SK-MEL-5 (cell line): Measurements from ENCODE around the gene ATG101. TPM values are rescaled to one million over a fixed set of nuclear protein-coding genes. Genes with fewer than 3 reads are reported as not detected.

Experiments
- DNase-seq: peaks from one replicate; pipeline ENCODE4 v3.0.0-alpha.2; 2016; ENCODE audit warnings: low read depth, low spot score
- in situ Hi-C: cut with HindIII; loops from 2 replicates; pipeline ENCODE4 v1.10.0; 2016; ENCODE audit warnings: low sequenced_read_pairs, high pct_unique_total_duplicates, low pct_unique_long_range_greater_than_20kb
- polyA plus RNA-seq, 2 experiments: library from polyadenylated mRNA; depleted of rRNA; stranded (reverse); fragments of >200 nt; gene quantifications; 2 replicates each; pipeline ENCODE4 v1.2.3, GENCODE V29; 2015
- total RNA-seq: library from RNA; depleted of rRNA; stranded (reverse); fragments of >200 nt; shearing (Covaris generic); gene quantifications from 2 replicates; pipeline ENCODE4 v1.2.3, GENCODE V29; 2014; rRNA removed

ATG101 gene, protein sequence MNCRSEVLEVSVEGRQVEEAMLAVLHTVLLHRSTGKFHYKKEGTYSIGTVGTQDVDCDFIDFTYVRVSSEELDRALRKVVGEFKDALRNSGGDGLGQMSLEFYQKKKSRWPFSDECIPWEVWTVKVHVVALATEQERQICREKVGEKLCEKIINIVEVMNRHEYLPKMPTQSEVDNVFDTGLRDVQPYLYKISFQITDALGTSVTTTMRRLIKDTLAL
- 90.4 and 104 TPM in 2 replicates for total RNA-seq
- 99.8 and 106 TPM in 2 replicates for polyA plus RNA-seq (2015; cell fraction: cytosol; rRNA removed)
- polyA plus RNA-seq (2015; cell fraction: nucleus; rRNA removed) = 62.6 and 65.9 TPM in 2 replicates

DNA sequence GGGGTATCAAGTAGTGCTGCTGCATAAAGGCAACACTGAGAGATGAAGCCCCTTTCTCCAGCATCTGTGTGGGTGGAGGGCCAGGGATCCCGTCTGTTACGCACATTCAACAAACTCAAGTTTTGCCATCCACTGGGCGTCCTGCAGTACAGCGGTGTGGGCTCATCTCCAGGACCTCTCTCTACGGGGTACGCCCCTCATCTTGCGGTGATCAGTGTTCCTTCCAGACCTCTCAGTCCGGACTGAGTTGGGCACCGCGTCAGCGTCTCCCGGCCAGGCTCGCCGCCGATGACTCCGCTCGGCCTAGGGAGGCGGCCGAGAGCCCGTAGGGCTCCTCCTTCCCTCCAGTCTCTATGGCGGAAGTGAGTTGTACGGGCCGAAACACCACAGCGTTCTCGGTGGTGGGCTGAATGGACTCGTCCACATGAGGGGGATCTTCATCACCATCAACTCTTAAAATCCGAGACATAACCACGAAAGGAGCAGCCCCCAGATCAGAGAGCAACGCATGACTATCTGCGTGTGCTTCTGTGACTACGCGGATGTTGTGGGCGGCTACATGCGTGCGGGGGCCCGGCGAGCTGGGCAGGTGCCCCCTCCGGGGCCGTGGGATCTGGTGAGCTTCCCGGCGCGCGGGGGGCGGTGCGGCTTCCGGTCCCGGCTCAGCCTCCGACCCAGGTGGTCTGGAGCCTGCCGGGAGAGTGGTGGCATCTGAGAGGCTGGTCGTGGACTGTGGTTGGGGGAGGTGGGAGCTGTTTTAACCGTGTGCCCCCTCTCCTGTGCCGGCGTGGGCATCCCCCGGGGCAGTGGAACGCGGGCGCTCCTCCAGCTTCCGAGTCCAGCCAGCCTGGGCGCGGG is at the start of gene ATG101:
Gene ATG101 (plus strand): TSS at position 652 of the 858 bp plus-strand sequence. CDS start 3,673 bp downstream, outside the sequence.
- in situ Hi-C loops = no loop called here
- peak; percentile 96 for DNase-seq

DNA sequence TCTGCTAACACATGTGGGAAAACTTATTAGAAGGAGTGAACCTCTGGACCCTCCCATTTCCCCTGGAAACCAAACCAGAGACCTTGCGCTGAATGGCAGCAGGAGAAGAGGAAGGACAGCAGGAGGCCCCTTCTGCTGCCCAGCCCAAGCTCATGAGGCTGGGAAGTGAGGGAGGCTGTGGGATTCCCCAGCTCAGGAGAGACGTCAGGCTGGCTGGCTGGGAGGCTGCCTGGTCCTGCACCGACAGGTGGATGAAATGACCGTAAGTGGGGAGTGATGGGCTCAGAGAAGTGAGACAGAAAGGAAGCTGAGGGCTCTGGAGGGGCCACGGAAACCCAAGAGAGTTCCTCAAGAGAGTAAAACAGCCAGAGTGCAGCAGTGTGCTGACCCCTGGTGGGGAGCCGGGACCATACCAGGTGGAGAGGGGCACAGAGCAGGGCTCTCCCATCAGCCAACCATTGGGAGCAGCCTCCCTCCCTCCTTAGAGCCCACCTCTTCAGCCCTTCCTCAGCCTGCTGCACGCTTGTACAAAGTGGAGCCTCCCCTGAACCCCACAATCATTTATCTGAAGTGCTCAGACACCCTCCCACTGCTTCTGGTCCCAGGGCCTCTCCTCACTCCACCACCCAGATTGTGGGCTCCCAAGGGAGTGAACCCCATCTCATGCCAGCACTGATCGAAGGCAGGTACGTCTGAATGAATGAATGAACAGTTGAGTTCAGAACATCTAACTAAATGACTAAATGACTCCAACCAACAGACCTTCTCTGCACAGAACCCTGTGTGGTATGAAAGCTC is 49.0 kb upstream of the ATG101 start:
- DNase-seq = peak; percentile 80
- in situ Hi-C loops = no loop called here

DNA sequence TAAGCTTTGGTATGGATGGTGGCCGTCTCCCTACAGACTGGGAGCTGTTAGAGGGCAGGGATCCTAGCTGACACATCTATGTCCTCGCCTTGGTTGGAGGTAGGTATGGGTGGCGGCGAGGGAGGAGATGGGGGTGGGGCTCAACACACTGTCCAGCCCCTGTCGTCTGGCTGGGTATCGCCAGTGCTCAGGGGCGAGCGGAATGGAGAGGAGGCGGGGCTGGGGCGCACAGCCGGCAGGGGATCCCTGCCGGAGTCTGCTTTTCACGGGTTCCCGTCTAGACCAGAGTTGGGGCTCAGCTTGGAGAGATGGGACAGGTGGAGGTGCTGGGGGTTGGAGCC is 47.0 kb upstream of the ATG101 start:
- DNase-seq = peak; percentile 25
- in situ Hi-C loops = no loop called here

DNA sequence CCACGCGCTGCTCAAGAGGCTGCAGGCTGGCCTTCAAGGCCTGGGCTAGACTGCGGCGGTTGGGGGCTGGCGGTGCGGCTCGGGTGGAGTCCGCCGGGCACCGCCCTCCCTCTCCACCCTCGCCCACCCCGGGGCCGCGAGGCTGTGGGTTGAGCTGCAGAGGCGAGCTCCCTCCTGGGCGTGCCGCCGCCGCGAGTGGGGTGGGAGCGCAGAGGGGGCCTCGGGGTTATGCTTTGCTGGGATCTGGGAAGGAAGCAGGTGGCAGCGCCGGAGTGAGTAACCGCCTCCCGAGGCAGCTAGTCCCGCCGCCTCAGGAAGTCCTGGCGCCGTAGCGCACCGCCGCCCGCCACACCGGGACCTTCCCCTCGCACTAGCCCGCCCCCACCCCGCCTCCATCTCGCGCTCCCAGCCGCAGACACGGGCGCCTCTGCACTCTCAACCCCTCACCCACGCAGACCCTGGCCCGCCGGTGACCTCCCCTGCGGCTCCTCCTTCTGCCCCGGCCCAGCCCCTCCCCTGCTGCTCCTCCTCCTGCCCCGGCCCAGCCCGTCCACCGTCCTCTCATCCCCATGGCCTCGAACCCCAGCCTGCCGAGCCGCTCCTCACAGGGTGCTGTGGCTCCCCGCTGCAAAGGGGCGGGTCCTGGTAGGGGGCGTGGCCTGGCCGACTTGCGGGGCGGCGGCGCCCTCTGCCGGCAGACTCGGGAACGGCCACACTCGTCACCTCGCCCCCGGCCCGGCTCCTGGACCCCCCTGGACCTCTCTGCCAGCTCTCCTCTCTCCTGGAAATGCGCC is 46.4 kb upstream of the ATG101 start:
- in situ Hi-C loops = no loop called here
- DNase-seq = peak; percentile 70

DNA sequence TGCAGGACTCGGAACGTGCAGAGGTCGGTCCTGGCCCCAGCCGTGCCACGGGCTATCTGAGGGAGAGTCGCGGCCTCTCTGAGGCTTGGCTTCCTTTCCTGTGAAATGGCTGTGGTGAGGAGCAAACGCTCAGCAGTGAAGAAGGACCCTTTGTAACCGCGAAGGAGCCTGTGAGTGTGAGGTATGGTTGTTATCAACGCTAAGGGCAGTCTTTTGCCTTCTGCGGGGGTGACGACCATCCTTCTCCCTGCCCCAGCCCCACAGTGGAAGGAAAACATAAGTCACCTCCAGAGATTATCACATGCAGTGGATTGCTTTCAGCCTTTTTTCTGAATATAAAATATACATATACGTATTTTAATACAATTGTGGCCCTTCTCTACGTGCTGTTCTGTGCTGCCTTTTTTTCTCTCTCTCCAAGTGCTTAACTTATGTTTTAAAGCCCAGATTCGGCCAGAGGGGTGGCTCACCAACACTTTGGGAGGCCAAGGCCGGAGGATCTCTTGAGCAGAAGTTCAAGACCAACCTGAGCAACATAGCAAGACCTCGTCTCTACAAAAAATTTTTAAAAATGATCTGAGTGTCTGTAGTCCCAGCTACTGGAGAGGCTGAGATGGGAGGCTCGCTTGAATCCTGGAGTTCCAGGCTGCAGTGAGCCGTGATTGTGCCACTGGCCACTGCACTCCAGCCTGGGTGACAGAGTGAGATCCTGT is 45.6 kb upstream of the ATG101 start:
- in situ Hi-C loops = no loop called here
- DNase-seq = no peak

DNA sequence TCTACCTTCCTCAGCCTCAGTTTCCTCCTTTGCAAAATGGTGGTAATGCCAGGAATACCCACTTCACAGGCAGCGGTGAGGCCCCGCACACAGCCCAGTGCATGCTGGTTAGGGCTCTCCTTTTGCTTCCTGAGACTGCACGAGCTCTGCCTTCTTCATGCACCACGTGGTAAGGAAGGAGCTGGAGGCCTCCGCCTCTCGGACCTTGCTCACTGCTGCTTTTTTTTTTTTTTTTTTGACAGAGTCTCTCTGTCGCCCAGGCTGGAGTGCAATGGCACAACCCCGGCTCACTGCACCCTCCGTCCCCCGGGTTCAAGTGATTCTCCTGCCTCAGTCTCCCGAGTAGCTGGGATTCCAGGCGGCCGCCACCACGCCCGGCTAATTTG is 44.9 kb upstream of the ATG101 start:
- peak; percentile 61 for DNase-seq
- in situ Hi-C loops = no loop called here

- DNase-seq = no peak
- in situ Hi-C loops = no loop called here
These were observed 43.5 kb upstream of the ATG101 start for GRCh38 chr12:52026263-52026662.

- in situ Hi-C loops = no loop called here
- peak; percentile 22 for DNase-seq
These were observed 42.5 kb upstream of the ATG101 start for GRCh38 chr12:52027085-52027843.

DNA sequence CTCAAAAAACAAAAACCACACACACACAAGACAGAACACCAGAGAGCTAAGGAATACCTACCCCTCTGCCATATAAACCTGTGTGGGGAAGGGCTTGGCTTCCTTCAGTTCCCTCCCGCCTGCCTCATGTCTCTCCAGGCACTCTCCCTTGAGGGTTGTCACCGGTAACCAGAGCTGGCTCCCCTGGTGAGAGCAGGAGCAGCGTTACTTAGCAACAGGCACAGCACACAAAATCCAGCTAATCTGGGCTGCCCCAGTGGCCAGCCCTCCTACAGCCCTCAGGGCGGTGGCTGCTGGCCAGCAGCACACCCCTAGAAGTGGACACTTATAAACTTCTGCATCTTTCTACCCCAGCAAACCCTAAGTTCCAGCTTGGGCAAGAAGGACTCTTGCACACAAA is 40.1 kb upstream of the ATG101 start:
- in situ Hi-C loops = no loop called here

GRCh38 chr12:52032446-52032803 is 37.4 kb upstream of the ATG101 start:
- DNase-seq = no peak
- in situ Hi-C loops = no loop called here

More for the DNA sequence above, 40.1 kb upstream of the ATG101 start:
- DNase-seq = peak; percentile 42

GRCh38 chr12:52032804-52033445 is 36.9 kb upstream of the ATG101 start:
- in situ Hi-C loops = no loop called here
- peak; percentile 37 for DNase-seq

GRCh38 chr12:52033446-52034140 is 36.2 kb upstream of the ATG101 start:
- in situ Hi-C loops = no loop called here

DNA sequence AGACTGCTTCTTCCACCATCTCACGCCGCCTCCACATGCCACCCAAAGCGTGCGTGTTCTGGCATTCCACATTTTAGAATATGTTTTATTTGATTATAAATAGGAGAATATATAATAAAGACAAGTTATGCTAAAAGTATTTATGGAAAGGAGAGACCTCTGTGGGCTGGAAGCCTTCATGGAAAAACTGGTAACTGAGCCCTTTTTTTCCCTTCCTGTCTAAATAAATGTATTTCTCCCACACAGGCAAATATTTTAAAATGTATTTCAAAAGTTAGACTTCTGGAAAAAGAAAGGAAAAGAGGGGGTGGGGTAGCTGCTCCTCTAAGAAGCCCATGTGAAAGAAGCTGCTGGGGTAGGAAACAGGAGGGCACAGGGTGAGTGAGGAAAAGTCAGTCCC is 34.6 kb upstream of the ATG101 start:
- DNase-seq = no peak
- in situ Hi-C loops = no loop called here

More at GRCh38 chr12:52033446-52034140, 36.2 kb upstream of the ATG101 start:
- DNase-seq = no peak

DNA sequence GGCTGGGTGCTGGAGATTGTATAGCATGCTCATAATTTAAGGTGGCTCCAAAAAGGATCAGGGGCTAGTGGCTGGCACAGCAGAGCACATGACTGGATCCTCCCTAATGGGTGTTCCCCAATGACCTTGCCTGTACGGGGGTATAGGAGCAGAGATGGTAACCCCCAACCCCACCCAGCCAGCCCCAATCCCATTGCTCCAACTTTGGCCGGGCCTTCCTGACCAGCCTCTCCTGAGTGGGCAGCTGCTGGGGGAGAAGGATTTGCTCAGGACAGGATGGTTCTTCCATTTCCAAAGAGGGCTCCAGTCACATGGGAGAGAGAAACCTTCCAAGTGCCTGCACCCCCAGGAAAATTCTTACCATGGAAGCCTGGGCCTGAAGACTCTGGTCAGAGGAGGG is 33.9 kb upstream of the ATG101 start:
- in situ Hi-C loops = no loop called here
- DNase-seq = no peak

DNA sequence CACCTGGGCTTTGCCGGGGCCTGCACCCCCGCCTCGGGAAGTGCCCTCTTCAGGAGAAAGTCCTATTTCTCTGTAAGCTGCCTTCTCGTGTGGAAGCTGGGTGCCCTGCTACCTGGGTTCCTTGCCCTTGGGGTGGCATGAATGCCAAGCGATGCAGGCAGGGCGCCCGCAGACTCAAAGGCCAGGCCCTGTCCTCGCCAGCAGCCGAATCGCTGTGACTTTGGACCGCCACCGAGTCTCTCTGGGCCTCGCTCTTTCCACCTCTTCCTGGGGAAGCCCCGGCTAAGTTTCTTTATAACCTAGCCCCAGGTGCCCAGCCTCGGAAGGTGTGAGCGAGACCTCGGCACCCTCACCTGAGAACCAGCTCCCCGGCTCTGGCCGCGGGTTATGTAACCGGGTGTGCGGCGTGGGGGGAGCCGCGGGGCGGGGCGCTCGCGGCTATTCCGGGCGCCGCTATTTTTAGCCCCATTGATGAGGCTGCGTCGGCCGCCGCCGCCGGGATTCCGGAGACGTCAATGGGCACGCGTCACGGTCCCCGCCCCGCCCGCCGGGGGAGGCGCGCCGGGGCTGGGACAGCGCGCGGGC is 33.1 kb upstream of the ATG101 start:
- DNase-seq = peak; percentile 77
- in situ Hi-C loops = no loop called here
